GM19463 (cell line): ENCODE results near the gene USH1C.
A peak's percentile ranks its signal among the peaks of the same experiment; 100 is the strongest.

ENCODE experiments used
- ATAC-seq: cut with Tn5 transposase; IDR thresholded peaks from one replicate; pipeline ENCODE4 v1.9.1; 2021; ENCODE audit warnings: mild to moderate bottlenecking, moderate library complexity; ENCODE audit not compliant: unreplicated experiment

The USH1C gene

DNA sequence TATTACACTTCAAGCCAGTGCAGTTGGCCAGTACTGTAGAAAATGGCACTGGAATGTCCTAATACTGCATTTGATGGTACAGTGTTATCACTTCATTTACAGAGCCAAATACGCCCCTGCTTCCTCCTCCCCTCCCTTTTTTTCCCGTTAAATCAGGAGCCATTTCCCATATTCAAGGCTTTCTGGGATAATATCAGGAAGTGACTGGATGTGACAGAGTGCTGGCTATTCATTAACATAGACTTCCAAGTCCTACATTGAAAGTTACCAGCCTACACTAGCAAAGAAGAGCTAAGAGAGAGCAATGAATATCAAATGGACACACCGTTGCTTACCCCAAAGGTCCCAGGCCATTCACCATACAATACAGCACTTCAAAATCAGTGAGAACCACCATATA lies 35.4 kb downstream of the USH1C start:
- no peak for ATAC-seq

DNA sequence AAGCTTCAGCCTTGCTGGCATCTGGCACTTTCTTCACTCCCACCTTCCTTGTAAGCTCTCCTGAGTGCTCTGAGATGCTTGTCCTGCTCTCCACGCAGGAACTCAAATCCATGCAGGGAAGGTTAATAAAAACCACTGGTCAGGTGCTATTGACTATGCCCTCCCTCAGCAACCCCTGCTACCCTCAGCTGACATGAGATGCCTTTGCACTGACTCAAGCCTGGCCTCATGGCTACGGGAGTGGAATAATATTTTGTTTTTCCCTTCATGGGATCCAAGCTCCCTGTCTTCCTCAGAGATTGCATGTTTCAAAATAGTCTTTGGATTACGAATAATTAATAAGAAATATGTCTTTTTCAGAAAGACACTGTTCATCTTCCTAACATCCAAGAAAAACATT lies 35.9 kb downstream of the USH1C start:
- ATAC-seq = no peak

DNA sequence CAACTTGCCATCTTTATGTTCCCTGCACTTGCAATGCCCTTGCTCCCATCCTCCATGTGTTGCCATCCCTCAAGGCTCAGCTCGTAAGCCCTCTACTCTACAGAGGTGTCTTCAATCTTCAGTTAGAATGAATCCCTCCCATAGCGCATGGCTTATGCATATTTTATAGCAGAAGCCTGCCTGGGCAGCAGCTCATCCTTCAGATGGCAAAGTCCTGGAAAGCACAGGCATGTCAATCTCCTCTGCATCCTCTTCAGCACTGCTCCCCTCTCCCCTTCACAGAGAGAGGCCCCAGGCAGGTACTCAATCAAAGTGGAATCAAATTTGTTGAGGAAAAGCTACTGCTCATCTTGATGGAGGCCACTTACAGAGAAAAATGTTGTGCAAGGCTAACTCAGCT lies 36.4 kb downstream of the USH1C start:
- ATAC-seq = no peak

DNA sequence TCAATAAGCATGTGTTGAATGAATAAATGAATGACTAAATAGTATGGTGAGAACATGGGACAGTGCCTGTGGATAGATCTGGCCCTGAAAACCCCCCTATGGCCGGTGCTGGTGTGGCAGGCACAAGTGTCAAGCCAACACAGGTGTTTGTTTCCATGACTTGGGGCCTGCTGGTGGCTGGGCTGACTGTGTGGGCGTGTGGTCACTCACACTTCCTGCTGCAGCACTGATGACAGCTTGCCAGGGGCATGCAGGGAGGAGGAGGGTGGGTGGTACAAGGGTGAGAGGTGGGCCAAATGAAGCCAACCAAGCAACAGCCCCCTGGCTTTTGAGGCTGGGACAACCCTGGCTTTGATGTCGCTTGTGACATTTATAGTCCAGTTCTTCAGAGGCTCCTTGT lies 37.3 kb downstream of the USH1C start:
- ATAC-seq = peak; percentile 67

DNA sequence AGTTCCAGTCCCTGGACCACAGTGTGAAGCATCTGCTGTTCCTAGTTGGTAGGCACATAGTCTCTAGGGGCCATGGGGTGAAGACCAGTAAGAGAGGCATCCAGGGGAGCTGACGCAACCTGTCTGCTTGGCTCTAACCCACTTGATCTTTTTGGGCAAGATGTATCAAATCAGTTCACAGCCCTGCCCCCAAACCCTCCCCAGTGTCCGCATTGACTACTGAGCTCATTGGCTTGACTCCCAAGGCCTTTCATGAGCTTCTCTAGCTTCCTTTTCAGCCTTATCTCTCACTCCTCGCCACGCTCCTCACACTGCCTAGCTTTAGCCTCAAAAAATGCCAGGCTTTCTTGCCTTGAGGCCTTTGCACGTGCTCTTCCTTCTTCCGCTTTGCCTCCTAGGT lies 37.9 kb downstream of the USH1C start:
- no peak for ATAC-seq

DNA sequence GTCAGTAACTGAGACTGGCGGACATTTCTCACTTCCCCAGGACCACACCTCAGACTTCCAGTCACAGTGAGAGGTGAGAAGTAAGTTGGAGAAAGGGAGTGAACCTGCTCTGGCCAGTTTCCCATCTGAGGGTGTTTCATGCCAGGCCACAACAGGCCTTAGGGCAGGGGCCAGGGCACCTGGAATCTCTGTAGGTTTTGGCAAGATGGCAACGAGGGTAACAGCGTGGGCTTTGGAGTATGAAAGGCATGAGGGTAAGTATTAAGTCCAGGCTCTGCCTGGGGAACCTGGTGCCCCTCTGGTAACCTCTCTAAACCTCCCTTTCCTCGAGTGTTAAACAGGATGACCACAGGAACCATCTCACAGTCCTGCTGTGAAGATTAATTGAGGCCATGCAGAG lies 39.1 kb downstream of the USH1C start:
- ATAC-seq = no peak

DNA sequence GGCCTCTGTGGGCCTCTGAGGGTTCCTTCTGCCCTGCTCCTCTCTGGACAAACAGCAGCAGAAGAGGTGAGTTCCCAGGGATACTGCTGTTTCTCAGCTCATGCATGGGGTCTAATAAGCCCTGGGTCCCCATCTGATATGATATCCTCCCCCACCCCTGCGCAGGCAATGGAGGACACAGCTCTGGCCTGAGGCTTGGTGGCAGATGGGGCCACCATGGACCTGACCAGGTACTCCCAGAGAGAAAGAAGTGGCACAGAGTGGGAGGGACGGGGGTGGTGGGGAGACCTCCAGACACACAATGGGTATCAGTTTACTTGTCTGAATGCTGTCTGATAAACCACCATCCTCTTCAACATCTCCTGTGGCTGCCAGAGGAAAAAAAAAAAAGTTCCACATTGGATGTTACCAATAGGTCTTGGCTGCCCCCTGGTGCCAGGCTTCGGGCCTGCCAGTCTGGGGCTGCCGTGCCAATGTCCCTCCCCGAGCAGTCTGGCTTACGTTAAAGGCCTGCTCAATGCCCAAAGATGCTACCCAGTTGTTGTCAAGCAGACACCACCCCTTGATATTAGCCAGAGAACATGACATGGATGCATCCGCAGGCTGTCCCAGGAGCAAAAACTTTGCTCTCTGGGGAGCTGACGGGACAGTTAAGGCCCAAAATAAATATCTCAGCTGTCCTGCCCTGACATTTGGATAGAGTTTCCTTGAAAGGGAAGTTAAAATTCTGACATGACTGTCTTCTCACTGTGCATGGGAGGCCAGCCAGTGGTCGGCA lies 39.7 kb downstream of the USH1C start:
- ATAC-seq = peak; percentile 64

DNA sequence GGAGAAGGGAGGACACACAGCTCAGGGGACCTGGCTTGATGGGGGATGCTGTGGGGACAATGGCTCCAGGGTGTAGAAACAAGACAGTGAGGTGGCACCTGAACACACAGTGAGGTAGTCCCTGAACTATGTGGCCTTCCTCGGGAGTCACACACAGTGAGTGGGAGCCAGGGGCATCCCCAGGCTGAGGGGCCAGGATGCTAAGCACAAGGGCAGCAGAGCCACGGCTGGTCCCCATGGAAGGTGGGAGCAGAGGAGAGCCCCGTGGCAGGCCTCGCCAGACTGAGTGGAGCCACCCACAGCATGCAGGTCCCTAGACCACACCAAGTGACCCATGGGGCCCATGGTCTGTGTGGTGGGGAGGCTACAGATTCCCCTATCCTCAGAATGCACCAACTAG lies 41.6 kb downstream of the USH1C start:
- ATAC-seq = no peak

- no peak for ATAC-seq
Observed at GRCh38 chr11:17500673-17501072, 43.5 kb downstream of the USH1C start.

- no peak for ATAC-seq
Observed at GRCh38 chr11:17498475-17498874, 45.7 kb downstream of the USH1C start.

DNA sequence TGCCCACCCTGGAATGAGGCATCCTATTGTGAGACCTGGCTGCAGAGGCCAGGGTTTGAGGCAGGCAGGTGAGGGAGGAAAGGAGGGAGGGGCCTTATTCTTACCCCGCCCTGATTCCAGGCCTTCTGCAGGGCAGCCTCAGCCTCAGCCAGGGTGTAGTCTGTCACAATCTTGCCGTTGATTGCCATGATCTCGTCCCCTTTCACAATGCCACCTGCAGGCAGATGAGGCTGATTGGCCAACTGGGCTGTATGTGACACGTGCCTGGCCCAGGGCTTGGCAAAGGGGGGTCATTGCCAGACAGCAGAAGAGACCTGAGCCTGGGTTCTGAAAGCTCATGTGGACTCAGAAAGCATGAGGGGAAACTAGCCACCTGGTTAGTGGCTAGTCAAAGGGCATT lies 46.2 kb downstream of the USH1C start:
- ATAC-seq = no peak

GRCh38 chr11:17496406-17496805 lies 47.8 kb downstream of the USH1C start:
- ATAC-seq = no peak

DNA sequence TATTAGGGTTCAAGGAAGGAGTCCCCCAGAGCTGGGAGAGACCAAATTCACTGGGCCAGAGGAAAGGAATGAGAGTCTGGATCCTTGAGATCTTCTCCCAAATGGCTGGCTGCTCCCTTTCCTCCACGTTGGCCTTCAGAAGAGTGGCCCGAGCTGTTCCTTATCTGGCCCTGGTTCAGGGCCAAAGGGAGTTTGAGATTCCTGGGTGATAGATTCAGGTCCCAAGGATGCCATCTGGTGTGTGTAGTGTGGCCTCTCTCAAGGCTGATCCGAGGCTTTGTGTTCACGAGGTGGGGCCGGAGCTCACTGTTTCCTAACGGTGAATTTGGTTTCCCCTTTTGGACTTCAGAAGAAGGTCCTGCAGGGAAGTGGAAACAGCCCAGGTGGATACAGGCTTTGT lies 50.2 kb downstream of the USH1C start:
- no peak for ATAC-seq

DNA sequence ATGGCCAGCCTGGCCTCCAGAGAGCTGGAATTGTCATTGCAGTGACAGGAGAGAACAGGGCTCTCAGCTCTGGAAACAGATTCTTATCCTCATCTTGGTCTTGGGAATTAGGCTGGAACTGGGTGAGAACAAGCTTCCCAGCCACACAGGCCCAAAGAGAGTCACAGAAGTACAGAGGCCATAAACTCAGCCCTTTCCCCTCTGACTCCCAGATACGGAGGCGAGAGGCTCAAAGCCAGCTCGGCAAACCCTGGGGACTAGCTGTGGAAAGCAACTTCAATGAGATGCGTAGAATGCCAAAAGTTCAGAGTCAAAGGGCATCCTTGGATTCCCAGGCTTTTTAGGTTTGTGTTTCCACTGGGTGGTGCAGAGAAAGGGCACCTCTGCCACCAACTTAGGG lies 53.3 kb downstream of the USH1C start:
- no peak for ATAC-seq

DNA sequence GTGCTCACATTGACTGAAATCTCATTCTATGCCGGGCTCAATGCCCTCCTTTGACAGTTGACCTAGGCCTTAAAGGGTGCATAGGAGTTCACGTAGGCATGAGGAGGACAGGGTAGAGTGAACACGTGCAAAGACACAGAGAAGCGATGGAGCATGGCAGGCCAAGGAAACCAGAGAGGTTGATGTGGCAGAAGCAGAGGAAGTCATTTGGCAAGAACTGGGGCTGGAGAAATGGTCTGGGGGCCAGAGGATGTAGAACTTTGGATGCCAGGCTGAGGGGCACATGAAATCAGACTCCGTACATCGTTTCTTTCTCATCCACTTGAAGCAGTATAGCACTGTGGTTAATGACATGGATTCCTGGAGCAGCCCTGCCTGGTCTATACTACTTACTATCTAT lies 54.0 kb downstream of the USH1C start:
- ATAC-seq = no peak

- ATAC-seq = no peak
Observed at GRCh38 chr11:17489751-17490150, 54.5 kb downstream of the USH1C start.

DNA sequence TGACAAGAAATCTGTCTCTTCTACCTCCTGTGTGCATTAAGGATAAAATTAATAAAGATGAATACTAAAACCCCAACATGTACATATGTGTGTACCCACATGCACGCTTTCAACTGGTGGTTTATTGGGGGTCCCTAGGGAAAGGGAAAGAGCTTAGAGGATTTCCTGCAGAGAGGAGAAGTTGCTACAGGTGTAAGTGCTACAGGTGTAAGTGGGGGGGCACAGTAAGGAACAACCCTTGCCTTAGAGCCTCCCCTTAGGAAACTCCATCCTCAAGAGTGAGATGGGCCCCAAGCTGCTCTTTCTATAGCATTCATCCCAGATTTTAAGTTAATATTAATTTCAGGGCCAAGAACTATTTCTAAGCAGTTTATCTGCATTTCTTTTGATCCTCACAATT lies 55.7 kb downstream of the USH1C start:
- no peak for ATAC-seq

GRCh38 chr11:17486646-17487045 lies 57.6 kb downstream of the USH1C start:
- no peak for ATAC-seq

DNA sequence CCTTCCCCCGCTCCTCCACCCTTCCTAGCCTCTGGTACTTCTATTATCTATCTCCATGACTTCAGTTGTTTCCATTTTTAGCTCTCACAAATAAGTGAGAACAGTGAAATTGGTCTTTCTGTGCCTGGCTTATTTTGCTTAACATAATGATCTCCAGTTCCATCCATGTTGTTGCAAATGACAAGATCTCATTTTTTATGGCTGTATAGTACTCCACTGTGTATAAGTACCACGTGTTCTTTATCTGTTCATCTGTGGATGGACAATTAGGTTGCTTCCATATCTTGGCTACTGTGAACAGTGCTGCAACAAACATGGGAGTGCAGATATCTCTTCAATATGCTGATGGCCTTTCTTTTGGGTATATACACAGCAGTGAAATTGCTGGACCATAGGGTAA lies 60.7 kb downstream of the USH1C start:
- ATAC-seq = no peak

DNA sequence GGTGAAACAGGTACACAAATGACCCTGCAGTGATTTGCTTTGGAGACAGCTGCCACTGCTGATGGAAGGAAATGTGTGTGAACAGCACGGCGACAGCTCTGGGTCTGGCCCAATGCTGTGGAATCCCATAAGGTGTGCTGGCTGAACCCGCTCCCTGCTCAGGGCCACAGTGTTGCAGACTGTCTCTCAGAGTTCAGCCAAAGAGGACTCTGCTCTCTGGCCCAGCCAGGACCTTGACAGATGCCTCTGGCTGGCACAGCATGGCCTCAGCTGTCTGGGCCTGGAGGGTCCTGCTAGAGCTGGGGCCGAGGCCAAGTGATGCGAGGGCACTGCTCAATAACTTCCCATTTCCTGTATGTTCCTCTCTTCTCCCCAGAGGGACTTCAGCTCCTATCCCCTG lies 62.3 kb downstream of the USH1C start:
- ATAC-seq = no peak

DNA sequence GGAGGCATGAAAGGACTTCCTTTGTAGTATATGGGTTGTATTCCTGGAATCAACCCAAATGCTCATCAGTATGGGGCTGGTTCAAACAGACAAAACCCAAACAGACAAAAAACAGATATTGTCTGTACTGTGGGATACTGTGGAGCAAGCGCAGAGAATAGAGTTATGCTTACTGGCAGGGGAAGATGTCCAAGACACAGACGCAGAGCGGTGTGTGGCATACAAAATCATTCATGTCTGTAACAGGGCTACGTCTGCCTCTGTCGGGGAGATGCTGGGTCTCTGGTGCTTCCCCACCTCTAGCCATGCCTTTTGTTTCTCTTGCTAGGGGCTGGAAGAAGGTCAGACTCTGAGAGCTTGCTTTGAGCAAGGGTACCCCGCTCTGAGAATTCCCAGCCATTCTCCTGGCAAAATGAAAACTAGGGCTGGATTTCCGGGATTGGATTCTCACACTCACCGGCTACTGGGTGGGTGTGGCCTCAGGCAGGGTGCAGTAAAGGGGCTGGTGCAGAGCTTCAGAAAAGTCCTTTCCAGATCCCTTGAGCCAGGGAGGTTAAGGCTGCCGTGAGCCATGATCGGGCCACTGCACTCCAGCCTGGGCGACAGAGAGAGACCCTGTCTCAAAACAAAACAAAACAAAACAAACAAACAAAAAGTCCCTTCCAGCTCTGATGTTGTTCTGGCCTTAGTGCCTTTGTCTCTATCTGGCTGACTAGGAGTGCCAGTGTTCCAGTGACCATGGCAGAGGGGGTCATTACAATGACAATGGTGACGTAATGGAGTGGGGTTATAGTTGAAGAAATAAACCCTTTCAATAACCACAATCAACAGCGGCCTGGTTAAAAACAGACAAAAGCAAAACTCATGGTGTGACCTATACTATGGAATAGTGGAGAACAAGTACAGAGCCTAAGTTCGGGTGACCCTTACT lies 64.7 kb downstream of the USH1C start:
- ATAC-seq = no peak

- no peak for ATAC-seq
Observed at GRCh38 chr11:17478070-17478469, 66.1 kb downstream of the USH1C start.
